Astrocyte (in vitro differentiated cells and primary cell): ENCODE results near the gene SMAD7. TPM values are rescaled to one million over a fixed set of nuclear protein-coding genes. Genes with fewer than 3 reads are reported as not detected.

Experiments
- DNase-seq: peaks from one replicate; pipeline ENCODE4 v3.0.0-alpha.2; 2010; ENCODE audit warnings: low read depth
- FAIRE-seq: peaks from 2 replicates; lab custom pipeline; 2011; peaks lifted over from hg19 to GRCh38; lab: Jason Lieb, UNC
- H2AFZ ChIP-seq: 2 replicates; pipeline ENCODE4 v1.6.0; 2012; ENCODE audit warnings: low read depth, low read length, inconsistent platforms
- H3K27ac ChIP-seq: 2 replicates; pipeline ENCODE4 v1.5.1; 2011; ENCODE audit warnings: low read depth, low read length, inconsistent platforms
- H3K27me3 ChIP-seq: 2 replicates; pipeline ENCODE4 v1.6.0; 2011; ENCODE audit warnings: low read length, inconsistent platforms; ENCODE audit not compliant: insufficient read depth
- H3K36me3 ChIP-seq: 2 replicates; pipeline ENCODE4 v1.5.1; 2011; ENCODE audit warnings: low read length, inconsistent platforms; ENCODE audit not compliant: insufficient read depth
- H3K4me1 ChIP-seq: 2 replicates; pipeline ENCODE4 v1.5.1; 2011; ENCODE audit warnings: low read length, inconsistent platforms; ENCODE audit not compliant: insufficient read depth
- H3K4me2 ChIP-seq: 2 replicates; pipeline ENCODE4 v1.6.0; 2012; ENCODE audit warnings: low read length, inconsistent platforms
- H3K4me3 ChIP-seq: 2 replicates; pipeline ENCODE4 v1.5.1; 2011; ENCODE audit warnings: low read depth, mild to moderate bottlenecking, low read length, inconsistent platforms; ENCODE audit not compliant: insufficient read depth
- H3K79me2 ChIP-seq: 2 replicates; pipeline ENCODE4 v1.6.0; 2012; ENCODE audit warnings: mild to moderate bottlenecking, low read length, inconsistent platforms; ENCODE audit not compliant: insufficient read depth
- H3K9ac ChIP-seq: 2 replicates; pipeline ENCODE4 v1.6.0; 2012; ENCODE audit warnings: mild to moderate bottlenecking, low read length, inconsistent platforms
- H3K9me3 ChIP-seq: 2 replicates; pipeline ENCODE4 v1.5.1; 2012; ENCODE audit warnings: low read depth, mild to moderate bottlenecking, low read length, inconsistent platforms; ENCODE audit not compliant: insufficient read depth
- H4K20me1 ChIP-seq: 2 replicates; pipeline ENCODE4 v1.6.0; 2012; ENCODE audit warnings: low read length, inconsistent platforms; ENCODE audit not compliant: insufficient read depth
- H3K27ac Mint-ChIP-seq: one replicate; pipeline ENCODE4 v1.8.0; 2021; ENCODE audit warnings: mild to moderate bottlenecking, mixed read lengths; ENCODE audit not compliant: unreplicated experiment
- H3K27me3 Mint-ChIP-seq: one replicate; pipeline ENCODE4 v1.8.0; 2021; ENCODE audit warnings: low read depth, mixed read lengths; ENCODE audit not compliant: unreplicated experiment
- H3K36me3 Mint-ChIP-seq: one replicate; pipeline ENCODE4 v1.8.0; 2021; ENCODE audit warnings: low read depth, mixed read lengths; ENCODE audit not compliant: unreplicated experiment
- H3K4me1 Mint-ChIP-seq: one replicate; pipeline ENCODE4 v1.8.0; 2021; ENCODE audit warnings: low read depth, mixed read lengths; ENCODE audit not compliant: unreplicated experiment
- H3K4me3 Mint-ChIP-seq: one replicate; pipeline ENCODE4 v1.8.0; 2021; ENCODE audit warnings: mild to moderate bottlenecking, moderate library complexity, mixed read lengths; ENCODE audit not compliant: unreplicated experiment
- H3K9me3 Mint-ChIP-seq: one replicate; pipeline ENCODE4 v1.8.0; 2021; ENCODE audit warnings: mild to moderate bottlenecking, mixed read lengths; ENCODE audit not compliant: unreplicated experiment
- CTCF ChIP-seq: IDR thresholded peaks from 2 replicates; pipeline ENCODE4 v1.5.1; 2011; ENCODE audit warnings: low read depth, mild to moderate bottlenecking, inconsistent platforms, low read length, moderate library complexity; ENCODE audit not compliant: insufficient read depth
- EZH2 ChIP-seq: IDR thresholded peaks from 2 replicates; pipeline ENCODE4 v1.6.1; 2012; ENCODE audit warnings: mild to moderate bottlenecking, low read length, inconsistent platforms; ENCODE audit not compliant: insufficient read depth
- total RNA-seq: library from RNA; stranded (reverse); gene quantifications from 2 replicates; pipeline ENCODE4 v1.2.1, GENCODE V29; 2021

The SMAD7 gene
- total RNA-seq, 1 donor from 2014 or later, result 62.9 TPM

GRCh38 chr18:48945953-48946217, 4.9 kb downstream of the SMAD7 start:
- no peaks in the 10 kb centered on the region for H3K9me3 ChIP-seq
- TF ChIP-seq EZH2 (no peak), CTCF (no peak)
- Mint-ChIP-seq H3K4me1 (peaks cover 51% of the 10 kb centered on the region), H3K36me3 (peaks cover 51% of the 10 kb centered on the region), H3K27ac (peak overlapping the region; percentile 98), H3K9me3 (no peaks in the 10 kb centered on the region), H3K27me3 (no peaks in the 10 kb centered on the region), H3K4me3 (peak overlapping the region; percentile 96)
- H3K36me3 ChIP-seq, result peaks cover 50% of the 10 kb centered on the region
- FAIRE-seq (no peak), DNase-seq (no peak)
- no peak overlapping the region for H2AFZ ChIP-seq
- peaks cover 100% of the 10 kb centered on the region for H3K79me2 ChIP-seq
- peak overlapping the region; percentile 32 for H3K4me3 ChIP-seq
- H3K4me1 ChIP-seq, result peaks cover 72% of the 10 kb centered on the region
- H3K27ac ChIP-seq, result peak overlapping the region; percentile 29
- H3K9ac ChIP-seq, result peak overlapping the region; percentile 97
- no peaks in the 10 kb centered on the region for H3K27me3 ChIP-seq
- H4K20me1 ChIP-seq, result peaks cover 96% of the 10 kb centered on the region
- peak overlapping the region; percentile 100 for H3K4me2 ChIP-seq

- H3K4me2 ChIP-seq, result peak overlapping the region; percentile 100
- H3K79me2 ChIP-seq, result peaks cover 100% of the 10 kb centered on the region
- H3K9ac ChIP-seq, result peak overlapping the region; percentile 97
- no peaks in the 10 kb centered on the region for H3K9me3 ChIP-seq
- no peaks in the 10 kb centered on the region for H3K27me3 ChIP-seq
- H3K27me3 Mint-ChIP-seq, result no peaks in the 10 kb centered on the region
- no peaks in the 10 kb centered on the region for H3K9me3 Mint-ChIP-seq
- H3K36me3 Mint-ChIP-seq, result peaks cover 49% of the 10 kb centered on the region
- H3K27ac Mint-ChIP-seq, result peak overlapping the region; percentile 98
- H4K20me1 ChIP-seq, result peaks cover 96% of the 10 kb centered on the region
- H2AFZ ChIP-seq, result no peak overlapping the region
- peaks cover 84% of the 10 kb centered on the region for H3K4me1 ChIP-seq
- no peak for FAIRE-seq
- H3K4me1 Mint-ChIP-seq, result peaks cover 63% of the 10 kb centered on the region
- peak overlapping the region; percentile 6 for H3K4me3 ChIP-seq
- peak overlapping the region; percentile 93 for H3K27ac ChIP-seq
- H3K36me3 ChIP-seq, result peaks cover 48% of the 10 kb centered on the region
- peak; percentile 73 for DNase-seq
- no peak for TF ChIP-seq EZH2
- TF ChIP-seq CTCF, result no peak
- H3K4me3 Mint-ChIP-seq, result peak overlapping the region; percentile 96
Observed at GRCh38 chr18:48944634-48945033, 6.1 kb downstream of the SMAD7 start.

GRCh38 chr18:48943736-48944527, 6.8 kb downstream of the SMAD7 start:
- H3K9me3 Mint-ChIP-seq, result no peaks in the 10 kb centered on the region
- H4K20me1 ChIP-seq, result peaks cover 94% of the 10 kb centered on the region
- peaks cover 46% of the 10 kb centered on the region for H3K36me3 ChIP-seq
- DNase-seq, result no peak
- H3K4me3 ChIP-seq, result peak overlapping the region; percentile 43
- no peak overlapping the region for H2AFZ ChIP-seq
- TF ChIP-seq CTCF (no peak), EZH2 (no peak)
- FAIRE-seq, result no peak
- H3K27ac ChIP-seq, result peak overlapping the region; percentile 93
- H3K27me3 ChIP-seq, result no peaks in the 10 kb centered on the region
- peak overlapping the region; percentile 98 for H3K27ac Mint-ChIP-seq
- H3K4me3 Mint-ChIP-seq, result peak overlapping the region; percentile 96
- H3K4me2 ChIP-seq, result peak overlapping the region; percentile 100
- H3K36me3 Mint-ChIP-seq, result peaks cover 42% of the 10 kb centered on the region
- peak overlapping the region; percentile 97 for H3K9ac ChIP-seq
- H3K4me1 Mint-ChIP-seq, result peaks cover 66% of the 10 kb centered on the region
- no peaks in the 10 kb centered on the region for H3K27me3 Mint-ChIP-seq
- H3K4me1 ChIP-seq, result peaks cover 91% of the 10 kb centered on the region
- H3K79me2 ChIP-seq, result peaks cover 100% of the 10 kb centered on the region
- no peaks in the 10 kb centered on the region for H3K9me3 ChIP-seq
